T-helper 2 cell treated with Interferon-gamma antibody and Interleukin-4, amounts not matched to agents 5 μg/mL and 100 μg/mL, for 36 hours (primary cell): ENCODE results near the gene ERCC3.

ENCODE experiments used
- DNase-seq: peaks from one replicate; pipeline ENCODE4 v3.0.0; 2021; ENCODE audit warnings: low spot score
- H3K27ac Mint-ChIP-seq: one replicate; pipeline ENCODE4 v1.8.0; 2021; ENCODE audit warnings: mild to moderate bottlenecking, mixed read lengths
- H3K27me3 Mint-ChIP-seq: one replicate; pipeline ENCODE4 v1.8.0; 2021; ENCODE audit warnings: low read depth, mixed read lengths
- H3K36me3 Mint-ChIP-seq: one replicate; pipeline ENCODE4 v1.8.0; 2021; ENCODE audit warnings: low read depth, mixed read lengths
- H3K4me1 Mint-ChIP-seq: one replicate; pipeline ENCODE4 v1.8.0; 2021; ENCODE audit warnings: low read depth, mixed read lengths
- H3K4me3 Mint-ChIP-seq: one replicate; pipeline ENCODE4 v1.8.0; 2022; ENCODE audit warnings: mild to moderate bottlenecking, moderate library complexity, mixed read lengths
- H3K9me3 Mint-ChIP-seq: one replicate; pipeline ENCODE4 v1.8.0; 2021; ENCODE audit warnings: mixed read lengths

Gene ERCC3

DNA sequence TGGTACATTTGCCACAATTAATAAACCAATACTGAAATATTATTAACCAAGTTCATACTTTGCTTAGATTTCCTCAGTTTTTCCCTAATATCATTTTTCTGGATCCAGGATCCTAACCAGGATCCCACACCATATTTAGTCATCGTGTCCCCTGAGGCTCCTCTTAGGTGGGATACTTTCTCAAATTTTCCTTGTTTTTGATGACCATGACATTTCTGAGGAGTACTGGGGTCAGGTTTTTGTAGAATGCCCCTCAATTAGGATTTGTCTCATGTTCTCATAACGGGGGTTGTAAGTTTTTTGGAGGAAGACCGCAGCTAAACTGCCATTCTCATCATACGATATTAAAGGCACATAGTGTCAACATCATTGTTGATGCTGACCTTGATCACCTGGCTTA is 15.5 kb upstream of the ERCC3 start:
- Mint-ChIP-seq H3K36me3 (peaks cover 39% of the 10 kb centered on the region), H3K9me3 (no peaks in the 10 kb centered on the region), H3K27ac (no peak overlapping the region), H3K4me1 (peaks cover 3% of the 10 kb centered on the region), H3K27me3 (no peaks in the 10 kb centered on the region), H3K4me3 (no peak overlapping the region)
- DNase-seq = no peak

- no peak for DNase-seq
- Mint-ChIP-seq H3K36me3 (peaks cover 38% of the 10 kb centered on the region), H3K9me3 (no peaks in the 10 kb centered on the region), H3K27me3 (no peaks in the 10 kb centered on the region), H3K4me1 (peaks cover 3% of the 10 kb centered on the region), H3K4me3 (no peak overlapping the region), H3K27ac (no peak overlapping the region)
Observed at GRCh38 chr2:127308586-127309138, 14.7 kb upstream of the ERCC3 start.

- no peak for DNase-seq
- Mint-ChIP-seq H3K27me3 (no peaks in the 10 kb centered on the region), H3K9me3 (no peaks in the 10 kb centered on the region), H3K4me3 (no peak overlapping the region), H3K36me3 (peaks cover 32% of the 10 kb centered on the region), H3K4me1 (peaks cover 3% of the 10 kb centered on the region), H3K27ac (no peak overlapping the region)
Observed at GRCh38 chr2:127305990-127306585, 12.1 kb upstream of the ERCC3 start.

- Mint-ChIP-seq H3K27ac (no peak overlapping the region), H3K36me3 (peaks cover 20% of the 10 kb centered on the region), H3K4me1 (peaks cover 3% of the 10 kb centered on the region), H3K27me3 (no peaks in the 10 kb centered on the region), H3K4me3 (no peak overlapping the region), H3K9me3 (no peaks in the 10 kb centered on the region)
- DNase-seq = no peak
Observed at GRCh38 chr2:127302168-127302567, 8.2 kb upstream of the ERCC3 start.

GRCh38 chr2:127293386-127293747 is 577 bp downstream of the ERCC3 start:
- peak overlapping the region; percentile 86 for H3K27ac Mint-ChIP-seq
- H3K9me3 Mint-ChIP-seq = no peaks in the 10 kb centered on the region
- DNase-seq = no peak
- H3K27me3 Mint-ChIP-seq = no peaks in the 10 kb centered on the region
- H3K4me3 Mint-ChIP-seq = peak overlapping the region; percentile 100
- peaks cover 44% of the 10 kb centered on the region for H3K36me3 Mint-ChIP-seq
- peaks cover 22% of the 10 kb centered on the region for H3K4me1 Mint-ChIP-seq

DNA sequence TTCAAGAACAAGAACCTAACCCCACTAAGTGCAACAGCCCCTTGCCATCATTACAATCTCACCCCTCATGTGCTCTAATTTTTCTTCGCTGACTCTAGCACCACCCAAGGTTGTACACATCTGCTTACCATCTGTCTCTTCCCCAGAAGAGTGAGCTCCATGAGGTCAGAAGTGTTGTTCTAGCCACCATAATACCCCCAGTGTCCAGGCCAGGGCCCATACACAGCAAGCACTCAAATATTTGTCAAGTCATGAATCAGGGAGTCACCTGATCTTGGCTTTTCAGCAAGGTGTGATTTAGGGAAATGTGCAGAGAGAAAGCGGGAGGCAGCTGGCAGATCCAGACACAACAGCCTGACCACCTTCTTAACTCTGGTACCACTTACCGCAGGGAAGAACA is 5.7 kb downstream of the ERCC3 start:
- DNase-seq = no peak
- Mint-ChIP-seq H3K27me3 (no peaks in the 10 kb centered on the region), H3K36me3 (peaks cover 83% of the 10 kb centered on the region), H3K27ac (no peak overlapping the region), H3K4me3 (no peak overlapping the region), H3K9me3 (peaks cover 7% of the 10 kb centered on the region), H3K4me1 (peaks cover 12% of the 10 kb centered on the region)

- no peak for DNase-seq
- H3K4me1 Mint-ChIP-seq = peaks cover 6% of the 10 kb centered on the region
- peaks cover 7% of the 10 kb centered on the region for H3K9me3 Mint-ChIP-seq
- peaks cover 79% of the 10 kb centered on the region for H3K36me3 Mint-ChIP-seq
- H3K4me3 Mint-ChIP-seq = no peak overlapping the region
- no peak overlapping the region for H3K27ac Mint-ChIP-seq
- H3K27me3 Mint-ChIP-seq = no peaks in the 10 kb centered on the region
Observed at GRCh38 chr2:127283275-127283674, 10.7 kb downstream of the ERCC3 start.

DNA sequence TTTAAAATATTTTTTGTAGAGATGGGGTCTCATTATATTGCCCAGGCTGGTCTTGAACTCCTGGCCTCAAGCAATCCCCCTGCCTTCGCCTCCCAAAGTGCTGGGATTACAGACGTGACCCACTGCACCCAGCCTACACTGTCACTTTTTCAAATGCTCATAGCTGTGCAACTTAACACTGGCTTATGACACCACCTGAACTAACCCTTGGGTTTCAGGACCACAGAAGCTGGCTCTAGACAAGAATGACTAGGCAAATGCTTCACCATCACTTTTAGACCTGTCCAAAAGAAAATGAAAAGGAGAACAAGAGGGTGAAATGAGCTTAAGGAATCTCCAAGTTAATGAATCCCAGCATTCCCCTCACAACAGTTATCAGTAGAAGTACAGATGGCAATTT is 13.3 kb downstream of the ERCC3 start:
- Mint-ChIP-seq H3K4me1 (peaks cover 15% of the 10 kb centered on the region), H3K27me3 (no peaks in the 10 kb centered on the region), H3K36me3 (peaks cover 77% of the 10 kb centered on the region), H3K27ac (no peak overlapping the region), H3K9me3 (peaks cover 7% of the 10 kb centered on the region), H3K4me3 (no peak overlapping the region)
- no peak for DNase-seq

DNA sequence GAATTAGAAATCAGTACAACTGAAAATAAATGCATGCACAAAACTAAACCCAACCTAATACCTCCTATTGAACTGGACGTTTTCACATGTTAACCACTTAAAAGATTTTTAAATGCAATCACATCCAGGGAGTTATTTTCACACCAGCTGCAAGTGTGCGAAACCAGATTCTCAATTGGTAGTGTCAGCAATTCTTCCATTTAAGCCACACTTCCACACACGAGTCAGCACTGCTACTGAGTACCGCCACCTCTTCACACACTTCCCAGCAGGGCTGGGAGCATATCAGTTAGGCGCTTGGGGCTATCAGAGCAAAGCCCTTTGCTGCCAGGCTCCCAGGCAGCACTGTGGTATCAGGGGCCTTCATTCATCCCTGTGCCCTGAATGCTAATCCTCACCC is 14.2 kb downstream of the ERCC3 start:
- DNase-seq = no peak
- Mint-ChIP-seq H3K9me3 (peaks cover 7% of the 10 kb centered on the region), H3K4me3 (no peak overlapping the region), H3K27ac (no peak overlapping the region), H3K4me1 (peaks cover 15% of the 10 kb centered on the region), H3K27me3 (no peaks in the 10 kb centered on the region), H3K36me3 (peaks cover 79% of the 10 kb centered on the region)

DNA sequence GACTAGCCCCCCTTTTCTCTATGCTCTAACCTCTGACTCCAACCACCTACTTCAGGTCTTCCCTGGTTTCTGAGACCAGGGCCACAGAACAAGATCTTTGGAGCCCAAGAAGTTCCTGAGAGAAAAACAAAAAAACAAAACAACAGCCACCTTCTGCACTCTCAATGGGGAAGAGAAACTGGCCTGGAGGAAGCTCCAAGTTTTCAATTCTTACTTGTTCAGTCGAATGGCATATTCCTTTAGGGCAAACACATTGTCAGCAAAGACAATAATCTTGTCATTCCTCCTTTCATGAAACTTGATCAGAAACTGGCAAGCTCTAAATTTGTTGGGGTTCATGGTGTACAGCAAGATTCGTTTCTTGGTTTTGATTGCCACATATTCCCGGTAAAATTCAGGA is 15.0 kb downstream of the ERCC3 start:
- Mint-ChIP-seq H3K4me1 (peaks cover 13% of the 10 kb centered on the region), H3K27ac (no peak overlapping the region), H3K9me3 (peaks cover 5% of the 10 kb centered on the region), H3K36me3 (peaks cover 74% of the 10 kb centered on the region), H3K27me3 (no peaks in the 10 kb centered on the region), H3K4me3 (no peak overlapping the region)
- no peak for DNase-seq

GRCh38 chr2:127277028-127277427 is 16.9 kb downstream of the ERCC3 start:
- no peak for DNase-seq
- Mint-ChIP-seq H3K36me3 (peaks cover 69% of the 10 kb centered on the region), H3K4me3 (no peak overlapping the region), H3K27me3 (no peaks in the 10 kb centered on the region), H3K27ac (no peak overlapping the region), H3K4me1 (peaks cover 12% of the 10 kb centered on the region), H3K9me3 (no peaks in the 10 kb centered on the region)

DNA sequence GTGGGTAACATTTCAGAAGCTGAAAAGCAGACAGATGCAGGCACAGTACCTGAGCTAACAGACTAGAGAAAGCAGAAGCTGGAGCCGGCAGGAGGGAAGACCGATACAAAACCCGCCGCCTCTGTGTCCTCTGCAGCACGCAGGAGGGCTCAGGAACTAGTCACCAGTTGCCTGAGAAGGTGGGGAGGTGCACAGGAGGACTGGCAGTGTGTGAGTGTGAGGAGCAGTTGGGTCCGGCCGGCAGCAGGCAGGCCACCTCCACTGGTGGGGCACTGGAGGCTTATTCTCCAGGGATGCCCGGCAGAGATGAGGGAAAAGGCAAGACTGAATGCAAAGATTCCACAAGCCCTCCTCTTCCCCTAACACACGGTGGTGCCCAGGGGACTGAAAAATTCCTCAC is 18.2 kb downstream of the ERCC3 start:
- no peaks in the 10 kb centered on the region for H3K27me3 Mint-ChIP-seq
- no peaks in the 10 kb centered on the region for H3K9me3 Mint-ChIP-seq
- H3K27ac Mint-ChIP-seq = peak overlapping the region; percentile 11
- peaks cover 70% of the 10 kb centered on the region for H3K36me3 Mint-ChIP-seq
- H3K4me3 Mint-ChIP-seq = no peak overlapping the region
- no peak for DNase-seq
- peaks cover 9% of the 10 kb centered on the region for H3K4me1 Mint-ChIP-seq

- peak overlapping the region; percentile 11 for H3K27ac Mint-ChIP-seq
- H3K27me3 Mint-ChIP-seq = no peaks in the 10 kb centered on the region
- peaks cover 9% of the 10 kb centered on the region for H3K4me1 Mint-ChIP-seq
- no peak for DNase-seq
- H3K9me3 Mint-ChIP-seq = no peaks in the 10 kb centered on the region
- peaks cover 71% of the 10 kb centered on the region for H3K36me3 Mint-ChIP-seq
- H3K4me3 Mint-ChIP-seq = no peak overlapping the region
Observed at GRCh38 chr2:127275356-127275755, 18.6 kb downstream of the ERCC3 start.

- no peak for DNase-seq
- no peaks in the 10 kb centered on the region for H3K9me3 Mint-ChIP-seq
- H3K4me1 Mint-ChIP-seq = no peaks in the 10 kb centered on the region
- peaks cover 69% of the 10 kb centered on the region for H3K36me3 Mint-ChIP-seq
- H3K4me3 Mint-ChIP-seq = no peak overlapping the region
- H3K27ac Mint-ChIP-seq = no peak overlapping the region
- H3K27me3 Mint-ChIP-seq = no peaks in the 10 kb centered on the region
Observed at GRCh38 chr2:127270663-127271062, 23.3 kb downstream of the ERCC3 start.

GRCh38 chr2:127261804-127262406 is 32.0 kb downstream of the ERCC3 start:
- no peak overlapping the region for H3K4me3 Mint-ChIP-seq
- H3K27me3 Mint-ChIP-seq = no peaks in the 10 kb centered on the region
- peaks cover 54% of the 10 kb centered on the region for H3K36me3 Mint-ChIP-seq
- H3K4me1 Mint-ChIP-seq = no peaks in the 10 kb centered on the region
- no peaks in the 10 kb centered on the region for H3K9me3 Mint-ChIP-seq
- DNase-seq = no peak
- H3K27ac Mint-ChIP-seq = no peak overlapping the region
